Ishikawa (cell line): ENCODE data around the gene PARVG.

Source experiments
- CEBPB ChIP-seq: IDR thresholded peaks from 2 replicates; pipeline ENCODE4 v1.6.1; 2012
- CREB1 ChIP-seq: IDR thresholded peaks from 2 replicates; pipeline ENCODE4 v1.6.1; 2012; ENCODE audit warnings: low read depth
- EGR1 ChIP-seq: IDR thresholded peaks from 2 replicates; pipeline ENCODE4 v1.6.1; 2012
- EP300 ChIP-seq: IDR thresholded peaks from 2 replicates; pipeline ENCODE4 v1.6.1; 2012; ENCODE audit warnings: borderline replicate concordance
- FOXM1 ChIP-seq: IDR thresholded peaks from 2 replicates; pipeline ENCODE4 v1.6.1; 2012; ENCODE audit warnings: low read depth, borderline replicate concordance
- NFIC ChIP-seq: IDR thresholded peaks from 2 replicates; pipeline ENCODE4 v1.6.1; 2012
- RAD21 ChIP-seq: IDR thresholded peaks from 2 replicates; pipeline ENCODE4 v1.6.1; 2012; ENCODE audit warnings: low read depth
- TAF1 ChIP-seq: IDR thresholded peaks from 2 replicates; pipeline ENCODE4 v1.6.1; 2012; ENCODE audit warnings: low read depth, mild to moderate bottlenecking
- TCF12 ChIP-seq: IDR thresholded peaks from 2 replicates; pipeline ENCODE4 v1.6.1; 2012; ENCODE audit warnings: low read depth
- YY1 ChIP-seq: IDR thresholded peaks from 2 replicates; pipeline ENCODE4 v1.6.1; 2012; ENCODE audit warnings: low read depth
- ZBTB7A ChIP-seq: IDR thresholded peaks from 2 replicates; pipeline ENCODE4 v1.6.1; 2012; ENCODE audit warnings: low read depth
- TF ChIP-seq, protein P1 (sequence below): IDR thresholded peaks from 2 replicates; pipeline ENCODE4 v1.6.1; 2012; ENCODE audit warnings: low read depth, mild to moderate bottlenecking
- TF ChIP-seq, protein P2 (sequence below): IDR thresholded peaks from 2 replicates; pipeline ENCODE4 v1.6.1; 2012
- TF ChIP-seq, protein P3 (sequence below): IDR thresholded peaks from 2 replicates; pipeline ENCODE4 v1.6.1; 2012

DNA sequence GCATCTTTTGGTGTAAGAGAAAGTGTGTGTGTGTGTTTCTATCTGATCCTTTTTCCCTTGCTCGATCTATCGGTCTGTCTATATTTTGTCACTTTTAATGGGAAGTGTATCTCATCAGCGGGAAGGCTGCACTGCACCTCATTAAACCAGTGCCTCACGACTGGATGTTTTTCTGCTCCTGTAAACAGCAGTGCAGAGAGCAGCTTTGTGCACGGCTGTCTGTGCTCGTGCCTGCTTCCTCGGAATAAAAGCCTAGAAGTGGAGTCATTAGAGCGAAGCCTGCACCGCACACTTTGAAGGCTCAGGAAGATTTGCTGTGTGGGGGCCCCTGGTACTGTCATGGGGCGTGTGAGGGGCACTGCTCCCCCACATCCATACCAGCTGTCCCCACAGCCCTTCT, 27.0 kb upstream of the PARVG start:
- TF ChIP-seq, protein P1, sequence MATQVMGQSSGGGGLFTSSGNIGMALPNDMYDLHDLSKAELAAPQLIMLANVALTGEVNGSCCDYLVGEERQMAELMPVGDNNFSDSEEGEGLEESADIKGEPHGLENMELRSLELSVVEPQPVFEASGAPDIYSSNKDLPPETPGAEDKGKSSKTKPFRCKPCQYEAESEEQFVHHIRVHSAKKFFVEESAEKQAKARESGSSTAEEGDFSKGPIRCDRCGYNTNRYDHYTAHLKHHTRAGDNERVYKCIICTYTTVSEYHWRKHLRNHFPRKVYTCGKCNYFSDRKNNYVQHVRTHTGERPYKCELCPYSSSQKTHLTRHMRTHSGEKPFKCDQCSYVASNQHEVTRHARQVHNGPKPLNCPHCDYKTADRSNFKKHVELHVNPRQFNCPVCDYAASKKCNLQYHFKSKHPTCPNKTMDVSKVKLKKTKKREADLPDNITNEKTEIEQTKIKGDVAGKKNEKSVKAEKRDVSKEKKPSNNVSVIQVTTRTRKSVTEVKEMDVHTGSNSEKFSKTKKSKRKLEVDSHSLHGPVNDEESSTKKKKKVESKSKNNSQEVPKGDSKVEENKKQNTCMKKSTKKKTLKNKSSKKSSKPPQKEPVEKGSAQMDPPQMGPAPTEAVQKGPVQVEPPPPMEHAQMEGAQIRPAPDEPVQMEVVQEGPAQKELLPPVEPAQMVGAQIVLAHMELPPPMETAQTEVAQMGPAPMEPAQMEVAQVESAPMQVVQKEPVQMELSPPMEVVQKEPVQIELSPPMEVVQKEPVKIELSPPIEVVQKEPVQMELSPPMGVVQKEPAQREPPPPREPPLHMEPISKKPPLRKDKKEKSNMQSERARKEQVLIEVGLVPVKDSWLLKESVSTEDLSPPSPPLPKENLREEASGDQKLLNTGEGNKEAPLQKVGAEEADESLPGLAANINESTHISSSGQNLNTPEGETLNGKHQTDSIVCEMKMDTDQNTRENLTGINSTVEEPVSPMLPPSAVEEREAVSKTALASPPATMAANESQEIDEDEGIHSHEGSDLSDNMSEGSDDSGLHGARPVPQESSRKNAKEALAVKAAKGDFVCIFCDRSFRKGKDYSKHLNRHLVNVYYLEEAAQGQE, result no peak
- no peak for TF ChIP-seq RAD21
- no peak for TF ChIP-seq CEBPB
- TF ChIP-seq EP300, result no peak
- no peak for TF ChIP-seq TCF12
- no peak for TF ChIP-seq TAF1
- TF ChIP-seq CREB1, result no peak
- no peak for TF ChIP-seq ZBTB7A
- TF ChIP-seq EGR1, result no peak
- TF ChIP-seq NFIC, result no peak
- TF ChIP-seq, protein P2, sequence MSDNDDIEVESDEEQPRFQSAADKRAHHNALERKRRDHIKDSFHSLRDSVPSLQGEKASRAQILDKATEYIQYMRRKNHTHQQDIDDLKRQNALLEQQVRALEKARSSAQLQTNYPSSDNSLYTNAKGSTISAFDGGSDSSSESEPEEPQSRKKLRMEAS, result no peak
- no peak for TF ChIP-seq YY1
- TF ChIP-seq FOXM1, result no peak
- TF ChIP-seq, protein P3, sequence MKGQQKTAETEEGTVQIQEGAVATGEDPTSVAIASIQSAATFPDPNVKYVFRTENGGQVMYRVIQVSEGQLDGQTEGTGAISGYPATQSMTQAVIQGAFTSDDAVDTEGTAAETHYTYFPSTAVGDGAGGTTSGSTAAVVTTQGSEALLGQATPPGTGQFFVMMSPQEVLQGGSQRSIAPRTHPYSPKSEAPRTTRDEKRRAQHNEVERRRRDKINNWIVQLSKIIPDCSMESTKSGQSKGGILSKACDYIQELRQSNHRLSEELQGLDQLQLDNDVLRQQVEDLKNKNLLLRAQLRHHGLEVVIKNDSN, result no peak
